PC-3 (cell line): ENCODE measurements around the gene FCRL6. TPM values are rescaled to one million over a fixed set of nuclear protein-coding genes. Genes with fewer than 3 reads are reported as not detected.

Experiments
- ATAC-seq: fragments of 200-7000 bp; cut with Tn5 transposase; 2 replicates; pipeline ENCODE4 v1.9.1; 2020; ENCODE audit warnings: mild to moderate bottlenecking, moderate library complexity
- BruUV-seq: library from RNA; stranded (reverse); fragments of 400-500 nt; replicated peaks from 2 replicates; lab custom pipeline; 2021; lab: Mats Ljungman, UMichigan
- CTCF ChIA-PET: fragments of 300-600 bp; sonication (Branson Sonifier 250); formaldehyde crosslinking; loops from one replicate; lab custom pipeline; 2022; ENCODE audit warnings: antibody characterized with exemption; lab: Charles Lee
- POLR2A ChIA-PET: fragments of 300-600 bp; sonication (Branson Sonifier 250); formaldehyde crosslinking; loops from one replicate; lab custom pipeline; 2022; ENCODE audit warnings: antibody characterized with exemption; ENCODE audit not compliant: unreplicated experiment; lab: Charles Lee
- DNase-seq: peaks from one replicate; pipeline ENCODE4 v3.0.0-alpha.2; 2015
- H2AFZ ChIP-seq: fragments of 300-600 bp; sonication (generic); 2 replicates; pipeline ENCODE4 v1.6.0; 2016; ENCODE audit warnings: antibody characterized with exemption, low read length
- H3F3A ChIP-seq: fragments of 300-600 bp; sonication (generic); one replicate; pipeline ENCODE4 v1.6.0; 2017; ENCODE audit warnings: antibody characterized with exemption, low read length, control low read depth, mild to moderate bottlenecking; ENCODE audit not compliant: unreplicated experiment
- H3K27ac ChIP-seq: fragments of 300-600 bp; sonication (generic); 2 replicates; pipeline ENCODE4 v1.5.1; 2016; ENCODE audit warnings: mild to moderate bottlenecking, low read length
- H3K27me3 ChIP-seq: fragments of 300-600 bp; sonication (generic); 2 replicates; pipeline ENCODE4 v1.6.1; 2016; ENCODE audit warnings: low read length, mixed read lengths
- H3K36me3 ChIP-seq: fragments of 300-600 bp; sonication (generic); 2 replicates; pipeline ENCODE4 v1.6.1; 2016; ENCODE audit warnings: low read depth, mixed run types, low read length, mixed read lengths
- H3K4me1 ChIP-seq: fragments of 300-600 bp; sonication (generic); 2 replicates; pipeline ENCODE4 v1.5.1; 2016; ENCODE audit warnings: low read length; ENCODE audit not compliant: insufficient read depth
- H3K4me2 ChIP-seq: fragments of 300-600 bp; sonication (generic); 2 replicates; pipeline ENCODE4 v1.6.0; 2016; ENCODE audit warnings: low read length
- H3K4me3 ChIP-seq: fragments of 300-600 bp; sonication (generic); 2 replicates; pipeline ENCODE4 v1.5.1; 2016; ENCODE audit warnings: mild to moderate bottlenecking, low read length, mixed read lengths
- H3K79me2 ChIP-seq: fragments of 300-600 bp; sonication (generic); 2 replicates; pipeline ENCODE4 v1.6.1; 2017; ENCODE audit warnings: low read length, mixed read lengths
- H3K9ac ChIP-seq: fragments of 300-600 bp; sonication (generic); 2 replicates; pipeline ENCODE4 v1.6.0; 2016; ENCODE audit warnings: mild to moderate bottlenecking, low read length
- H3K9me2 ChIP-seq: fragments of 300-600 bp; sonication (generic); replicated peaks from 2 replicates; pipeline ENCODE4 v1.6.1; 2016; ENCODE audit warnings: mixed run types, low read length, mixed read lengths
- H3K9me3 ChIP-seq: fragments of 300-600 bp; sonication (generic); 2 replicates; pipeline ENCODE4 v1.6.1; 2016; ENCODE audit warnings: low read length, mixed read lengths
- H4K20me1 ChIP-seq: fragments of 300-600 bp; sonication (generic); 2 replicates; pipeline ENCODE4 v1.6.1; 2016; ENCODE audit warnings: low read length, mixed read lengths
- CTCF ChIP-seq: fragments of 300-600 bp; sonication (generic); conservative IDR thresholded peaks from 2 replicates; pipeline ENCODE4 v1.5.1; 2017; ENCODE audit warnings: antibody characterized with exemption, low read depth, mild to moderate bottlenecking, low read length
- EZH2 ChIP-seq: fragments of 300-600 bp; sonication (generic); IDR thresholded peaks from one replicate; pipeline ENCODE4 v1.6.1; 2017; ENCODE audit warnings: antibody characterized with exemption, mild to moderate bottlenecking, low read length; ENCODE audit not compliant: unreplicated experiment
- EZH2phosphoT487 ChIP-seq: fragments of 300-600 bp; sonication (generic); IDR thresholded peaks from 2 replicates; pipeline ENCODE4 v1.6.1; 2018; ENCODE audit warnings: mild to moderate bottlenecking, antibody characterized with exemption, low read length, borderline replicate concordance
- intact Hi-C: fragments of 100-400 bp; cut with micrococcal nuclease; formaldehyde crosslinking; loops from 2 replicates; pipeline ENCODE4 v1.9.0; 2023
- total RNA-seq: library from RNA; depleted of rRNA; stranded (reverse); fragments of >200 nt; gene quantifications from 2 replicates; pipeline ENCODE4 v1.2.3, GENCODE V29; 2014

Gene FCRL6
- total RNA-seq, 1 experiment from 2014 or later = not detected

- Histone ChIP-seq H3K27me3 (no peaks in the 10 kb centered on the region), H3K4me2 (no peak overlapping the region), H3K4me3 (no peak overlapping the region), H3K9me2 (no peaks in the 10 kb centered on the region), H3K9me3 (no peaks in the 10 kb centered on the region), H3K79me2 (no peaks in the 10 kb centered on the region), H3K9ac (no peak overlapping the region), H2AFZ (no peak overlapping the region), H4K20me1 (no peaks in the 10 kb centered on the region), H3K4me1 (peaks cover 15% of the 10 kb centered on the region), H3K27ac (no peak overlapping the region), H3F3A (no peaks in the 10 kb centered on the region), H3K36me3 (no peaks in the 10 kb centered on the region)
- ChIA-PET CTCF (no interaction called here), POLR2A (no interaction called here)
- intact Hi-C loops = loop anchor here (2.0 kb wide), 1 partner anchor 35 kb away; no protein-coding TSS in a partner anchor
- no peak for ATAC-seq
- no peak for TF ChIP-seq EZH2phosphoT487
- no peak for TF ChIP-seq EZH2
- no peak for TF ChIP-seq CTCF
- no peak for DNase-seq
- no TSS peak for BruUV-seq
These were observed 53.5 kb downstream of the FCRL6 start for GRCh38 chr1:159855709-159856108.

- CTCF ChIA-PET = no interaction called here
- Histone ChIP-seq H4K20me1 (no peaks in the 10 kb centered on the region), H3K9me3 (no peaks in the 10 kb centered on the region), H3K79me2 (no peaks in the 10 kb centered on the region), H2AFZ (no peak overlapping the region), H3F3A (no peaks in the 10 kb centered on the region), H3K9ac (no peak overlapping the region), H3K27ac (no peak overlapping the region), H3K27me3 (no peaks in the 10 kb centered on the region), H3K9me2 (no peaks in the 10 kb centered on the region), H3K36me3 (no peaks in the 10 kb centered on the region), H3K4me3 (no peak overlapping the region), H3K4me2 (no peak overlapping the region), H3K4me1 (peaks cover 15% of the 10 kb centered on the region)
- DNase-seq = peak; percentile 27
- no TSS peak for BruUV-seq
- POLR2A ChIA-PET = interaction anchor here (0.7 kb wide), 1 partner anchor 24 kb away, joined by 3 read pairs; no protein-coding TSS in a partner anchor
- TF ChIP-seq EZH2 (no peak), EZH2phosphoT487 (no peak)
- ATAC-seq = no peak
- intact Hi-C loops = no loop called here
These were observed 54.4 kb downstream of the FCRL6 start for GRCh38 chr1:159856576-159856975.

GRCh38 chr1:159857889-159858288, 55.7 kb downstream of the FCRL6 start:
- no peak overlapping the region for H3K4me3 ChIP-seq
- H3K9me3 ChIP-seq = no peaks in the 10 kb centered on the region
- H3K27me3 ChIP-seq = no peaks in the 10 kb centered on the region
- POLR2A ChIA-PET = no interaction called here
- H3F3A ChIP-seq = no peaks in the 10 kb centered on the region
- intact Hi-C loops = no loop called here
- no peaks in the 10 kb centered on the region for H3K9me2 ChIP-seq
- no peaks in the 10 kb centered on the region for H3K79me2 ChIP-seq
- CTCF ChIA-PET = no interaction called here
- DNase-seq = no peak
- peaks cover 15% of the 10 kb centered on the region for H3K4me1 ChIP-seq
- no peak overlapping the region for H3K9ac ChIP-seq
- no peak overlapping the region for H2AFZ ChIP-seq
- H3K4me2 ChIP-seq = no peak overlapping the region
- H3K27ac ChIP-seq = no peak overlapping the region
- H3K36me3 ChIP-seq = no peaks in the 10 kb centered on the region
- no peak for ATAC-seq
- no peaks in the 10 kb centered on the region for H4K20me1 ChIP-seq
- TF ChIP-seq EZH2 = no peak
- TF ChIP-seq EZH2phosphoT487 = no peak
- no TSS peak for BruUV-seq
